ENCODE results near the gene TEAD4.

DNA sequence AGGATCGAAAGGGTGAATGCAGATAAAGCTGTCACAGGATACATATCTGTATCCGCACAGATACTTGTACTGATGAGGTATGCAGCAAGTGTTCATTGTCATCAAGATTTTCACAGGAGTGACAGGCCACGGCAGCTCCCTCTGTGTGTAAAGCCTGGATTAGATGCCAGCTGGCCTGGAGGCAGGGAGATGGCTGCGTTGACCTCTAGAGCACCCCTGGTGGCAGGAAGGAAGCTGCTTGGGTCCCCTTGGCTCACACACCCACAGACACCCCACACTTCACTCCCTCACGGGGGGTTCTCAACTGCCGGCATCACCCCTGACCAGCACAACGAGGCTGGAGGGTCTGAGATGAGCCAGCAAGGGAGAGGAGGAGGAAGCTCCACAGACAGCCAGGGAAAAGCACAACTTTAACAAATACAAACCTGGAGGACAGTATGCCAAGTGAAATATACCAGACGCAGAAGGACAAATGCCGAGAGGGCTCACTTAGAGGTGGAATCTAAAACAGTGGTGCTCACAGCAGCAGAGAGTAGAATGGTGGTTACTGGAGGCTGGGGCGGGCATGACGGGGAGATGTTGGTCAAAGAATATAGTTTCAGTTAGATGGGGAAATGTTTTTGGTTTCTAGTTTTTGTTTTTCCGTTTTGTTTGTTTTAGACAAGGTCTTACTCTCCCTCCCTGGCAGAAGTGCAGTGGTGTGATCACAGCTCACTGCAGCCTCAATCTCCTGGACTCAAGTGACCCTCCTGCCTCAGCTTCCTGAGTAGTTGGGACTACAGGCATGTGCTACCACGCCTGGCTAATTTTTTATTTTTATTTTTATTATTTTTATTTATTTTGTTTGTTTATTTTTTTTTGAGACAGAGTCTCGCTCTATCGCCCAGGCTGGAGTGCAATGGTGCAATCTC, 45.7 kb downstream of the TEAD4 start:
- TF ChIP-seq, protein P1, sequence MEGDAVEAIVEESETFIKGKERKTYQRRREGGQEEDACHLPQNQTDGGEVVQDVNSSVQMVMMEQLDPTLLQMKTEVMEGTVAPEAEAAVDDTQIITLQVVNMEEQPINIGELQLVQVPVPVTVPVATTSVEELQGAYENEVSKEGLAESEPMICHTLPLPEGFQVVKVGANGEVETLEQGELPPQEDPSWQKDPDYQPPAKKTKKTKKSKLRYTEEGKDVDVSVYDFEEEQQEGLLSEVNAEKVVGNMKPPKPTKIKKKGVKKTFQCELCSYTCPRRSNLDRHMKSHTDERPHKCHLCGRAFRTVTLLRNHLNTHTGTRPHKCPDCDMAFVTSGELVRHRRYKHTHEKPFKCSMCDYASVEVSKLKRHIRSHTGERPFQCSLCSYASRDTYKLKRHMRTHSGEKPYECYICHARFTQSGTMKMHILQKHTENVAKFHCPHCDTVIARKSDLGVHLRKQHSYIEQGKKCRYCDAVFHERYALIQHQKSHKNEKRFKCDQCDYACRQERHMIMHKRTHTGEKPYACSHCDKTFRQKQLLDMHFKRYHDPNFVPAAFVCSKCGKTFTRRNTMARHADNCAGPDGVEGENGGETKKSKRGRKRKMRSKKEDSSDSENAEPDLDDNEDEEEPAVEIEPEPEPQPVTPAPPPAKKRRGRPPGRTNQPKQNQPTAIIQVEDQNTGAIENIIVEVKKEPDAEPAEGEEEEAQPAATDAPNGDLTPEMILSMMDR (IDR thresholded peaks at IDR 0.05): no peak
- no peak for TF ChIP-seq EZH2 (IDR thresholded peaks at IDR 0.05; ENCODE audit: borderline replicate concordance, insufficient read depth, low read depth, low read length, poor library complexity, severe bottlenecking)

Data from B cell (primary cell).